ENCODE data around the gene OIT3.

GRCh38 chr10:72855790-72856189 lies 37.7 kb upstream of the OIT3 start:
- TF ChIP-seq BRCA1 (IDR thresholded peaks at IDR 0.05; ENCODE audit: low read depth, low read length) (no peak), CTCF (IDR thresholded peaks at IDR 0.05; ENCODE audit: control extremely low read depth in 1 of 3, insufficient read depth in 1 of 3, low read depth in 1 of 3, low read length in 3 of 3) (no peak), POLR2A (IDR thresholded peaks at IDR 0.05; ENCODE audit: control extremely low read depth in 1 of 2, low read depth in 2 of 2, low read length in 2 of 2) (no peak), CHD7 (IDR thresholded peaks at IDR 0.05; ENCODE audit: insufficient replicate concordance, low read length) (no peak), RAD21 (IDR thresholded peaks at IDR 0.05 in 1 of 2, conservative IDR thresholded peaks at IDR 0.05 in 1 of 2; ENCODE audit: low read depth in 2 of 2, low read length in 2 of 2) (no peak), EP300 (IDR thresholded peaks at IDR 0.05; ENCODE audit: borderline replicate concordance in 1 of 2, low read depth in 2 of 2, low read length in 2 of 2) (no peak), CEBPB (IDR thresholded peaks at IDR 0.05; ENCODE audit: low read depth, low read length) (no peak), SRF (IDR thresholded peaks at IDR 0.05; ENCODE audit: low read depth, low read length) (no peak), EZH2 (IDR thresholded peaks at IDR 0.05; ENCODE audit: low read depth, low read length, severe bottlenecking) (no peak), POLR2AphosphoS5 (IDR thresholded peaks at IDR 0.05; ENCODE audit: low read depth, low read length) (no peak), NANOG (IDR thresholded peaks at IDR 0.05; ENCODE audit: insufficient read depth, low read depth, low read length, poor library complexity, severe bottlenecking) (no peak), SAP30 (IDR thresholded peaks at IDR 0.05; ENCODE audit: insufficient read depth, insufficient replicate concordance, low read length) (no peak), ASH2L (IDR thresholded peaks at IDR 0.05; ENCODE audit: low read length) (no peak)

All from H1 (cell line).